HepG2 (cell line): ENCODE results near the gene SV2B. TPM values are rescaled to one million over a fixed set of nuclear protein-coding genes. Genes with fewer than 3 reads are reported as not detected.

Source experiments
- ATAC-seq: fragments of 200-7000 bp; cut with Tn5 transposase; 3 replicates; pipeline ENCODE4 v1.9.1; 2020; ENCODE audit warnings: mild to moderate bottlenecking, moderate library complexity
- BruUV-seq: library from RNA; stranded (reverse); fragments of 400-500 nt; replicated peaks from 2 replicates; lab custom pipeline; 2021; lab: Mats Ljungman, UMichigan
- CTCF ChIA-PET: fragments of 300-600 bp; formaldehyde crosslinking; extraction: SDS; loops from one replicate; lab custom pipeline; 2021; ENCODE audit warnings: low total read pairs, inconsistent platforms, low intra/inter-chr PET ratio; lab: Yijun Ruan, JAX
- POLR2A ChIA-PET: fragments of 350-600 bp; sonication (Branson Sonifier 250); formaldehyde crosslinking; loops from one replicate; lab custom pipeline; 2020; ENCODE audit warnings: antibody characterized with exemption, inconsistent platforms; lab: Yijun Ruan, JAX
- DNase-seq: peaks from one replicate; pipeline ENCODE4 v3.0.0-alpha.2; 2015; ENCODE audit warnings: low spot score
- FAIRE-seq: peaks from 3 replicates; lab custom pipeline; 2011; peaks lifted over from hg19 to GRCh38; lab: Jason Lieb, UNC
- H2AFZ ChIP-seq: one replicate; pipeline ENCODE4 v1.6.1; 2011; ENCODE audit warnings: low read length, inconsistent platforms
- H3K27ac ChIP-seq: fragments of 300-600 bp; 3 replicates; pipeline ENCODE4 v1.8.0; 2011; ENCODE audit warnings: mixed run types, mild to moderate bottlenecking, mixed read lengths, low read length, inconsistent platforms; ENCODE audit not compliant: insufficient read depth; ENCODE audit errors: extremely low read length
- H3K27me3 ChIP-seq, 2 experiments: fragments of 200-600 bp in 1 of 2; 2 replicates in 1 of 2; 3 replicates in 1 of 2; pipeline versions ENCODE4 v1.6.0 to v1.8.0; 2011; ENCODE audit warnings: low read length in 2 of 2, mild to moderate bottlenecking in 2 of 2, moderate library complexity in 2 of 2, inconsistent platforms in 1 of 2; ENCODE audit not compliant: insufficient read depth in 2 of 2, control insufficient read depth in 1 of 2
- H3K36me3 ChIP-seq, 2 experiments: fragments of 200-600 bp in 1 of 2; replicated peaks in 1 of 2; 2 replicates in 1 of 2; 3 replicates in 1 of 2; pipeline versions ENCODE4 v1.5.1 to v1.8.0; 2011; ENCODE audit warnings: low read length in 2 of 2, inconsistent platforms in 1 of 2; ENCODE audit not compliant: insufficient read depth in 2 of 2, control insufficient read depth in 1 of 2
- H3K4me1 ChIP-seq: 2 replicates; pipeline ENCODE4 v1.5.1; 2012; ENCODE audit warnings: low read length, inconsistent platforms; ENCODE audit not compliant: insufficient read depth
- H3K4me2 ChIP-seq: 2 replicates; pipeline ENCODE4 v1.6.0; 2011; ENCODE audit warnings: low read depth, low read length, inconsistent platforms
- H3K4me3 ChIP-seq, 3 experiments: fragments of 200-600 bp in 1 of 3; sonication (generic), shearing (Covaris generic) in 1 of 3; replicated peaks in 1 of 3; 2 replicates each; pipeline ENCODE4 v1.5.1; 2011 to 2016; ENCODE audit warnings: low read length in 3 of 3, inconsistent platforms in 2 of 3, low read depth in 2 of 3, mild to moderate bottlenecking in 2 of 3, control low read depth in 1 of 3, mixed read lengths in 1 of 3; ENCODE audit not compliant: insufficient read depth in 1 of 3
- H3K79me2 ChIP-seq: one replicate; pipeline ENCODE4 v1.6.1; 2011; ENCODE audit warnings: low read length, inconsistent platforms; ENCODE audit not compliant: insufficient read depth
- H3K9ac ChIP-seq: 2 replicates; pipeline ENCODE4 v1.6.0; 2011; ENCODE audit warnings: mild to moderate bottlenecking, low read depth, low read length, inconsistent platforms; ENCODE audit not compliant: insufficient read depth
- H3K9me3 ChIP-seq: 2 replicates; pipeline ENCODE4 v1.5.1; 2012; ENCODE audit warnings: mild to moderate bottlenecking, low read length
- H4K20me1 ChIP-seq: 2 replicates; pipeline ENCODE4 v1.6.0; 2011; ENCODE audit warnings: inconsistent platforms, mild to moderate bottlenecking, low read length, moderate library complexity; ENCODE audit not compliant: insufficient read depth
- CC2D1A ChIP-seq: sonication (generic); formaldehyde crosslinking; IDR thresholded peaks from 2 replicates; pipeline ENCODE4 v1.8.1; 2023; ENCODE audit warnings: mild to moderate bottlenecking, missing genetic modification reagents
- HIVEP1 ChIP-seq: sonication (generic); formaldehyde crosslinking; IDR thresholded peaks from 2 replicates; pipeline ENCODE4 v1.4.0; 2020; ENCODE audit warnings: mild to moderate bottlenecking, missing genetic modification reagents
- NFRKB ChIP-seq: fragments of 450-650 bp; IDR thresholded peaks from 2 replicates; pipeline ENCODE4 v1.6.1; 2017
- ZNF225 ChIP-seq: sonication (generic); formaldehyde crosslinking; IDR thresholded peaks from 2 replicates; pipeline ENCODE4 v1.4.0; 2020; ENCODE audit warnings: mild to moderate bottlenecking, missing genetic modification reagents
- ZNF33A ChIP-seq: sonication (generic); formaldehyde crosslinking; IDR thresholded peaks from 2 replicates; pipeline ENCODE4 v1.5.1; 2020; ENCODE audit warnings: missing genetic modification reagents, mild to moderate bottlenecking, moderate library complexity, borderline replicate concordance
- ZNF781 ChIP-seq: sonication (generic); formaldehyde crosslinking; IDR thresholded peaks from 2 replicates; pipeline ENCODE4 v1.5.1; 2020; ENCODE audit warnings: borderline replicate concordance, mild to moderate bottlenecking, missing genetic modification reagents; ENCODE audit errors: not compliant biosample characterization
- ZNF790 ChIP-seq: sonication (generic); formaldehyde crosslinking; IDR thresholded peaks from 2 replicates; pipeline ENCODE4 v1.8.0; 2022; ENCODE audit warnings: missing genetic modification reagents, mild to moderate bottlenecking, borderline replicate concordance
- WGBS: methylation state at CpG from one replicate; pipeline ENCODE4 v1.1.6; 2017; ENCODE audit warnings: low lambda C conversion rate; 5-methylcytosine and 5-hydroxymethylcytosine counted together
- in situ Hi-C: cut with HindIII; loops from 2 replicates; pipeline ENCODE4 v1.10.0; 2017; ENCODE audit warnings: low pct_unique_long_range_greater_than_20kb; ENCODE audit not compliant: extremely low pct_ligation_motif_present
- intact Hi-C: fragments of 100-400 bp; cut with micrococcal nuclease; formaldehyde crosslinking; loops from one replicate; pipeline ENCODE4 v1.10.0; 2022; ENCODE audit not compliant: unreplicated experiment
- polyA plus RNA-seq, 8 experiments: library from polyadenylated mRNA; depleted of rRNA in 3 of 8; stranded (reverse) in 7 of 8; unstranded in 1 of 8; fragments of >200 nt; fragmentation: Illumina TruSeq in 4 of 8; extraction: Trizol in 4 of 8; gene quantifications; 2 replicates each; pipeline versions ENCODE4 v1.2.1 to v1.2.3, GENCODE V29; 2011 to 2016; ENCODE audit warnings: low read depth in 4 of 8, missing spikeins in 1 of 8, mixed read lengths in 1 of 8; ENCODE audit not compliant: insufficient read depth in 1 of 8
- total RNA-seq, 5 experiments: library from RNA; depleted of rRNA; stranded (reverse); fragments of >200 nt; fragmentation: Illumina TruSeq; extraction: Trizol; gene quantifications; 2 replicates each; pipeline ENCODE4 v1.2.3, GENCODE V29; 2016; ENCODE audit warnings: low read depth in 1 of 5
- TF ChIP-seq, protein P1 (sequence below): sonication (generic); formaldehyde crosslinking; IDR thresholded peaks from 2 replicates; pipeline ENCODE4 v1.9.0; 2022; ENCODE audit warnings: low read depth, missing genetic modification reagents
- TF ChIP-seq, protein P2 (sequence below): IDR thresholded peaks from 2 replicates; pipeline ENCODE4 v1.6.1; 2016

Gene SV2B
- total and polyA plus RNA-seq, 2 of the 13 experiments (the other 11 are each of a cell fraction or from before 2014, with no cell fraction given): not detected

- H3K4me2 ChIP-seq: no peak overlapping the region
- H3K9me3 ChIP-seq: no peaks in the 10 kb centered on the region
- H3K27me3 ChIP-seq: peaks cover 2 to 49% of the 10 kb centered on the region in 2 experiments; a peak in 4 of 5 replicates
- H3K79me2 ChIP-seq: no peaks in the 10 kb centered on the region
- no peak overlapping the region for H3K27ac ChIP-seq
- H3K36me3 ChIP-seq: no peaks in the 10 kb centered on the region
- H3K4me1 ChIP-seq: no peaks in the 10 kb centered on the region
- no peak for TF ChIP-seq HIVEP1 (CRISPR knock-in tag)
- TF ChIP-seq CC2D1A: no peak
- TF ChIP-seq ZNF33A: no peak
- TF ChIP-seq ZNF790: no peak
- TF ChIP-seq, protein P1, sequence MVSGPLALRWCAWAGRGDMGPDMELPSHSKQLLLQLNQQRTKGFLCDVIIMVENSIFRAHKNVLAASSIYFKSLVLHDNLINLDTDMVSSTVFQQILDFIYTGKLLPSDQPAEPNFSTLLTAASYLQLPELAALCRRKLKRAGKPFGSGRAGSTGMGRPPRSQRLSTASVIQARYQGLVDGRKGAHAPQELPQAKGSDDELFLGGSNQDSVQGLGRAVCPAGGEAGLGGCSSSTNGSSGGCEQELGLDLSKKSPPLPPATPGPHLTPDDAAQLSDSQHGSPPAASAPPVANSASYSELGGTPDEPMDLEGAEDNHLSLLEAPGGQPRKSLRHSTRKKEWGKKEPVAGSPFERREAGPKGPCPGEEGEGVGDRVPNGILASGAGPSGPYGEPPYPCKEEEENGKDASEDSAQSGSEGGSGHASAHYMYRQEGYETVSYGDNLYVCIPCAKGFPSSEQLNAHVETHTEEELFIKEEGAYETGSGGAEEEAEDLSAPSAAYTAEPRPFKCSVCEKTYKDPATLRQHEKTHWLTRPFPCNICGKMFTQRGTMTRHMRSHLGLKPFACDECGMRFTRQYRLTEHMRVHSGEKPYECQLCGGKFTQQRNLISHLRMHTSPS (CRISPR knock-in tag): no peak
- TF ChIP-seq ZNF225 (CRISPR knock-in tag): no peak
- TF ChIP-seq ZNF781 (CRISPR knock-in tag): no peak
- TF ChIP-seq, protein P2, sequence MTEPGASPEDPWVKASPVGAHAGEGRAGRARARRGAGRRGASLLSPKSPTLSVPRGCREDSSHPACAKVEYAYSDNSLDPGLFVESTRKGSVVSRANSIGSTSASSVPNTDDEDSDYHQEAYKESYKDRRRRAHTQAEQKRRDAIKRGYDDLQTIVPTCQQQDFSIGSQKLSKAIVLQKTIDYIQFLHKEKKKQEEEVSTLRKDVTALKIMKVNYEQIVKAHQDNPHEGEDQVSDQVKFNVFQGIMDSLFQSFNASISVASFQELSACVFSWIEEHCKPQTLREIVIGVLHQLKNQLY (CRISPR knock-in tag): no peak
- no peak for TF ChIP-seq NFRKB
- TF ChIP-seq, all 625 proteins: peak for 0
- in situ Hi-C loops: no loop called here
- CTCF ChIA-PET: no interaction called here
- H3K9ac ChIP-seq: no peak overlapping the region
- 30% methylated on average over 5 of the region's 5 CpGs for WGBS
- POLR2A ChIA-PET: no interaction called here
- H2AFZ ChIP-seq: no peak overlapping the region
- ATAC-seq (no peak), DNase-seq (no peak), FAIRE-seq (no peak)
- intact Hi-C loops: no loop called here
- BruUV-seq: no TSS peak
- H3K4me3 ChIP-seq: no peak overlapping the region
- H4K20me1 ChIP-seq: no peaks in the 10 kb centered on the region
Measured at GRCh38 chr15:91101608-91101920, 1.5 kb downstream of the SV2B start.
